Left ventricle myocardium inferior (tissue), 1 donor: ENCODE results near the gene TPM1. TPM values are rescaled to one million over a fixed set of nuclear protein-coding genes. Genes with fewer than 3 reads are reported as not detected.

Source experiments
- DNase-seq: peaks from one replicate; pipeline ENCODE4 v3.0.0-alpha.2; 2020
- H3K27ac ChIP-seq: fragments of 200-600 bp; replicated peaks from 2 replicates; pipeline ENCODE4 v1.8.0; 2021
- H3K27me3 ChIP-seq: fragments of 200-600 bp; 2 replicates; pipeline ENCODE4 v1.8.0; 2021; ENCODE audit warnings: low read depth
- H3K36me3 ChIP-seq: fragments of 200-600 bp; 2 replicates; pipeline ENCODE4 v1.8.0; 2021
- H3K4me1 ChIP-seq: fragments of 200-600 bp; 2 replicates; pipeline ENCODE4 v1.8.0; 2021
- H3K4me3 ChIP-seq: fragments of 200-600 bp; 2 replicates; pipeline ENCODE4 v1.8.0; 2021; ENCODE audit warnings: mild to moderate bottlenecking, moderate library complexity
- H3K9me3 ChIP-seq: fragments of 200-600 bp; replicated peaks from 2 replicates; pipeline ENCODE4 v1.8.0; 2021
- intact Hi-C: fragments of 100-400 bp; cut with micrococcal nuclease; formaldehyde crosslinking; loops from one replicate; pipeline ENCODE4 v1.11.0; 2022
- total RNA-seq: library from RNA; stranded (reverse); fragmentation: NEBNext Ultra II Directional; extraction: Animal tissue kit (Norgen Biotek cat#: 25700); gene quantifications from one replicate; pipeline ENCODE4 v1.2.1, GENCODE V29; 2021
- TF ChIP-seq, protein P1 (sequence below): fragments of 200-600 bp; IDR thresholded peaks from 2 replicates; pipeline ENCODE4 v1.8.0; 2021; ENCODE audit warnings: antibody characterized with exemption, mild to moderate bottlenecking, borderline replicate concordance
- donor health status: DM: no; HTN: yes; CAD: no; lungs with severe emphysema.

Gene TPM1
- total RNA-seq, 1 donor from 2014 or later: 12,604 TPM

DNA sequence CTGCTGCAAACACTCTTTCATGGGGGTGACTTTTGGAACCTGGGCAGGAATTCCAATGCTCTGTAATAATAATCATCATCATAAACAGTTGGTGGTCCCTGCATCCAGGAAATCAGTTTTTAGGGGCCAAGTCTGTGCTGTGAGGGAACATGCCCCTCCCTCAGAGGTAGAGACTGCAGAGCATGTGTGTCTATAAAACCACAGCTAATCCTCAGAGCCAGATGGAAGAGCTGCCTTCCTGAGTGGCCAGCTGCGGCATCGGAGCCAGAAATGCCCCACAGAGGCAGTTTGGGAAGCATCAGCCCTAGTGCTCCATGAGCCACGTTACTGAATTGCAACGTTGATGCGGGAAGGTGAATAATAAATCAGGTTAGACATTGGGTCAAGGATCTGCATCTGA lies 12.9 kb upstream of the TPM1 start:
- H3K27ac ChIP-seq: no peak overlapping the region

DNA sequence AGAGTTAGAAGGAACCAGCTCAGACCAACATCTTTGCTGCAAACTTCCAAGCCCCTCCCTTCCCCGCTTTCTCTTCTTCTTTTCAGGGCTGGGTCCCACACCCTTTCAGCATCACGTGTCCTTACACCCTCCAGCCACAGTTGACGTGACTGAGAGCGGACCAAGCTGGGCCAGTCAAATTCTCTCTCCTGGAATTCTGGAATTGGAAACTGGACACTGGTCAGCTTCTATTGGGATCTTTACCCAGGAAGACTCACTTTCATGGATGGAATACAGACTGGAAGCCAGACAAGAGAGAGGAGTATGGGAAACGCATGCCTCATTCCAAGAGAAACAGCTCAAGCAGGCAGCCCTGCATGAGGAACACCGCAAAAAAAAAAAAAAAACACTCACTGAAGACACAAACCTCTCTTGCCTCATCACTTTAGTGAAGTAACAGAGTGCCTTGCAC lies 12.4 kb upstream of the TPM1 start:
- Histone ChIP-seq H3K4me1 (peaks cover 5% of the 10 kb centered on the region), H3K27ac (no peak overlapping the region), H3K9me3 (no peaks in the 10 kb centered on the region), H3K4me3 (no peak overlapping the region), H3K27me3 (no peaks in the 10 kb centered on the region), H3K36me3 (no peaks in the 10 kb centered on the region)
- intact Hi-C loops: no loop called here
- TF ChIP-seq, protein P1, sequence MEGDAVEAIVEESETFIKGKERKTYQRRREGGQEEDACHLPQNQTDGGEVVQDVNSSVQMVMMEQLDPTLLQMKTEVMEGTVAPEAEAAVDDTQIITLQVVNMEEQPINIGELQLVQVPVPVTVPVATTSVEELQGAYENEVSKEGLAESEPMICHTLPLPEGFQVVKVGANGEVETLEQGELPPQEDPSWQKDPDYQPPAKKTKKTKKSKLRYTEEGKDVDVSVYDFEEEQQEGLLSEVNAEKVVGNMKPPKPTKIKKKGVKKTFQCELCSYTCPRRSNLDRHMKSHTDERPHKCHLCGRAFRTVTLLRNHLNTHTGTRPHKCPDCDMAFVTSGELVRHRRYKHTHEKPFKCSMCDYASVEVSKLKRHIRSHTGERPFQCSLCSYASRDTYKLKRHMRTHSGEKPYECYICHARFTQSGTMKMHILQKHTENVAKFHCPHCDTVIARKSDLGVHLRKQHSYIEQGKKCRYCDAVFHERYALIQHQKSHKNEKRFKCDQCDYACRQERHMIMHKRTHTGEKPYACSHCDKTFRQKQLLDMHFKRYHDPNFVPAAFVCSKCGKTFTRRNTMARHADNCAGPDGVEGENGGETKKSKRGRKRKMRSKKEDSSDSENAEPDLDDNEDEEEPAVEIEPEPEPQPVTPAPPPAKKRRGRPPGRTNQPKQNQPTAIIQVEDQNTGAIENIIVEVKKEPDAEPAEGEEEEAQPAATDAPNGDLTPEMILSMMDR: no peak
- DNase-seq: no peak

More for the DNA sequence above, 12.9 kb upstream of the TPM1 start:
- TF ChIP-seq, protein P1: no peak
- peaks cover under 1% of the 10 kb centered on the region for H3K4me1 ChIP-seq
- intact Hi-C loops: no loop called here
- no peak overlapping the region for H3K4me3 ChIP-seq
- H3K9me3 ChIP-seq: no peaks in the 10 kb centered on the region
- H3K27me3 ChIP-seq: no peaks in the 10 kb centered on the region
- DNase-seq: no peak
- H3K36me3 ChIP-seq: no peaks in the 10 kb centered on the region

DNA sequence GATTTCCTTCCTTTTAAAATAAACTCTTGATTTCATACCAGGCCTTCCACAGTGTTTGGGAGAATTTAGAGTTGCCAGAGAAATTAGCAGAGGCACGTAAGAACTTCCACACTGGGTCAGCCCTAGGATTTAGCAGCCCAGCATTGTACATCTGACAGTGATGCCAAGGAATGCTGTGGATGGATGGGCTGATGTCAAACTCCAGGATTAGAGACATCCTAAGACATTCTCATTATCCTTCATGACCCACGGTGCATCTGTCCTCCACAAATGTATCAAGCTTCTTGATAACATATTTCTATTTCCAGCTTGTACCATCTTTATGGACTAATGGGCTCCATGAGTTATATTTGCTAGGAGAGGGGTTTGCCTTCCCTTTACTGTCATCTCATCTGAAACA lies 8.0 kb upstream of the TPM1 start:
- DNase-seq: no peak
- Histone ChIP-seq H3K4me1 (peaks cover 9% of the 10 kb centered on the region), H3K9me3 (no peaks in the 10 kb centered on the region), H3K27me3 (no peaks in the 10 kb centered on the region), H3K27ac (no peak overlapping the region), H3K4me3 (no peak overlapping the region), H3K36me3 (no peaks in the 10 kb centered on the region)
- TF ChIP-seq, protein P1: no peak
- intact Hi-C loops: no loop called here

DNA sequence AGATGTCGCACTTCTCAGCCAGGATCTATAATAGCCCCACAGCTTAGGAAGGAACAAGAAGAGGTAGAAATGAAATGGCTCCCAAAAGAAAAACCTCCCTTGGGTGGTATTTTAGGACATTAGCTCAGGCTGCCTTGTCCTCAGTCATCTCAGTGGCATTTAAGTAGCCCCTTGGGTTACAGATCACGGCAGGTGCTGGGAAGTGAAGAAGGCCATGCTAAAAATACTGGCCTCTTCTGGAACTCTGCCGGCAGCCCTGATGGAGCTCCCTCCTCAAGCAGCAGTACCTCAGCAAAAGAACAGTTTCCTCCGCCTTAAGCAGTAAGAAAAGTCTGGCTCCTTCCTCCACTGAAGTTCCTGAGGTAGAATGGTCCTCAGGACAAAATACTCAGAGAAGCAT lies 7.3 kb upstream of the TPM1 start:
- no peaks in the 10 kb centered on the region for H3K9me3 ChIP-seq
- H3K4me1 ChIP-seq: peaks cover 9% of the 10 kb centered on the region
- DNase-seq: no peak
- H3K27me3 ChIP-seq: no peaks in the 10 kb centered on the region
- TF ChIP-seq, protein P1: no peak
- no peaks in the 10 kb centered on the region for H3K36me3 ChIP-seq
- no peak overlapping the region for H3K27ac ChIP-seq
- intact Hi-C loops: no loop called here
- H3K4me3 ChIP-seq: no peak overlapping the region

DNA sequence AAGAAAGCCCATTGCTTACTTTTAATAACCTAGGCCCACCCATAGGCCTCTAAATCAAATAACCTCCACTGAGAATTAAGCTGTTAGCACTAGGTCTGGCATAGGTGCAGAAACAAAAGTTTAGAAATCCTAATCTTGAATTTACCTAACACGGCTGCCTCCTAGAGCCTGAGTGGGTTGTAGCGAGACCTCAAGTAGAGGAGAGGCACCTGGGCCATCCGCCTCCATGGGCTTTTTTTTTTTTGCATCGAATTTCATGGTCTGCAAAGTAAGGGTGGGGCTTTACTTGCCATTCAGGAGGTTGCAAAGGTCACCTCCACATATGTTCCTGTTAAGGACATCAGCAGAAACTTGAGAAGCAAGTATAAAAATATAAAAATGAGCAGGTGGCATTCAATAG lies 6.6 kb upstream of the TPM1 start:
- no peak overlapping the region for H3K4me3 ChIP-seq
- H3K27me3 ChIP-seq: no peaks in the 10 kb centered on the region
- no peak overlapping the region for H3K27ac ChIP-seq
- peaks cover 14% of the 10 kb centered on the region for H3K4me1 ChIP-seq
- TF ChIP-seq, protein P1: no peak
- no peaks in the 10 kb centered on the region for H3K9me3 ChIP-seq
- no peak for DNase-seq
- H3K36me3 ChIP-seq: no peaks in the 10 kb centered on the region
- intact Hi-C loops: no loop called here
